Measurements from ENCODE around the gene CLDN17. TPM values are rescaled to one million over a fixed set of nuclear protein-coding genes. Genes with fewer than 3 reads are reported as not detected.

The CLDN17 gene
- total RNA-seq, 1 donor: not detected

DNA sequence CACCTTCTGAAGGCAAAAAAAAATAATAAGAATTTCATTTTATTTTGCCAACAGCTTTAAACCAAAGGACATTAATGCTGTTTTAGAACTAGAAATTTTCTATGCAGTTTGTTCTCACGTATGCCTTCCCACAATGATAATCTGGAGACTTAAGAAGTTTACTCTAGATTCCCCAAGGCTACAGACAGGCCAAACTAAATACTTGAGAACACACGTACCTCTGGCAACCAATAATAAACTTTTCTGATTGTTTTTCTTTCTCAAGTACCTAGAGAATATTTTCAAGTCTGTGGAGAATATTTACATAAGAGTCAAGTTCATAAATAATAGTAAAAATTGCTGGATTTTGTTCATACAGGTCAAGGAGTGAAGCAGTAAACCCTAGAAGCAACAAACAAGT is 33.4 kb upstream of the CLDN17 start:
- no peak overlapping the region for H3K4me3 ChIP-seq (ENCODE audit: low read depth, low read length)
- TF ChIP-seq, protein P1, sequence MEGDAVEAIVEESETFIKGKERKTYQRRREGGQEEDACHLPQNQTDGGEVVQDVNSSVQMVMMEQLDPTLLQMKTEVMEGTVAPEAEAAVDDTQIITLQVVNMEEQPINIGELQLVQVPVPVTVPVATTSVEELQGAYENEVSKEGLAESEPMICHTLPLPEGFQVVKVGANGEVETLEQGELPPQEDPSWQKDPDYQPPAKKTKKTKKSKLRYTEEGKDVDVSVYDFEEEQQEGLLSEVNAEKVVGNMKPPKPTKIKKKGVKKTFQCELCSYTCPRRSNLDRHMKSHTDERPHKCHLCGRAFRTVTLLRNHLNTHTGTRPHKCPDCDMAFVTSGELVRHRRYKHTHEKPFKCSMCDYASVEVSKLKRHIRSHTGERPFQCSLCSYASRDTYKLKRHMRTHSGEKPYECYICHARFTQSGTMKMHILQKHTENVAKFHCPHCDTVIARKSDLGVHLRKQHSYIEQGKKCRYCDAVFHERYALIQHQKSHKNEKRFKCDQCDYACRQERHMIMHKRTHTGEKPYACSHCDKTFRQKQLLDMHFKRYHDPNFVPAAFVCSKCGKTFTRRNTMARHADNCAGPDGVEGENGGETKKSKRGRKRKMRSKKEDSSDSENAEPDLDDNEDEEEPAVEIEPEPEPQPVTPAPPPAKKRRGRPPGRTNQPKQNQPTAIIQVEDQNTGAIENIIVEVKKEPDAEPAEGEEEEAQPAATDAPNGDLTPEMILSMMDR (IDR thresholded peaks at IDR 0.05; ENCODE audit: insufficient read depth, low read length): no peak
- DNase-seq (ENCODE audit: low read depth): no peak

GRCh38 chr21:30194701-30195299 is 28.2 kb upstream of the CLDN17 start:
- peak; percentile 10 for DNase-seq (ENCODE audit: low read depth)
- no peak overlapping the region for H3K4me3 ChIP-seq (ENCODE audit: low read depth, low read length)
- TF ChIP-seq, protein P1 (IDR thresholded peaks at IDR 0.05; ENCODE audit: insufficient read depth, low read length): peak; percentile 20

DNA sequence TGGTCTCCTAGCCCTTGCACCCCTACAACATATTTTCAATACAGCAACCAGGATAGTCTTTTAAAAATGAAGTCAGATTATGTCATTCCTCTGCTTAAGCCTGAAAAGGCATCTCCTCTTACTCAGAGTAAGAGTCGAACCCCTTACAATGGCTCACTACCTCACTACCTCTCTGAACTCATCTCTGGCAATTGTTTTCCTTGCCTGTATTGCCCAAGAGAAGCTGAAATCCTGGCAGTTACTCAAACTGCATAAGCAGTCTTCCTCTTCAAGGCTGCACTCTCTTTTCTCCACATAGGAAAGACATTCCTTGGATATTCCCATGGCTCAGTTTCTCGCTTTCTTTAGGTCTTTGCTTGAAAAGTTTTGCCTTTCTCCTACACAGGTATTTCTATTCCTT is 26.6 kb upstream of the CLDN17 start:
- TF ChIP-seq, protein P1 (IDR thresholded peaks at IDR 0.05; ENCODE audit: insufficient read depth, low read length): no peak
- DNase-seq (ENCODE audit: low read depth): no peak
- no peak overlapping the region for H3K4me3 ChIP-seq (ENCODE audit: low read depth, low read length)

DNA sequence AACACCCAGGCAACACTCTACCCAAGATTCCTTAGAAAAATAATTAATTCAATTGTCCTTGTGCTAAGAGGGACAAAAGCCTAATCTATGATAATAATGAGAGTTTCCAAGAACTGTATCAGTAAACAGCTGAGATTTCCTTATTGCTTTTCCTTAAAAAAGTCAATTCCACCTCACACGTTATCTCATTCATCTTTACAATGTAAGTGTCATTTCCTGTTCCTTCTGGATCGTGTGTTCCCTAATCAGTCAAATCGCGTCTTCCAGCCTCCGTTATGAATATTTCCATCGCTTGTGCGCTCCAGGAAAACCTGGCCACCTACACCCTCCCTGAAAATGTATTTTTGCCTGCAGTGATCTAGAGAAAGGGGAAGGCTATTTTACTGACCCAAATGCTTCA is 23.9 kb upstream of the CLDN17 start:
- TF ChIP-seq, protein P1 (IDR thresholded peaks at IDR 0.05; ENCODE audit: insufficient read depth, low read length): no peak
- no peak overlapping the region for H3K4me3 ChIP-seq (ENCODE audit: low read depth, low read length)
- no peak for DNase-seq (ENCODE audit: low read depth)

DNA sequence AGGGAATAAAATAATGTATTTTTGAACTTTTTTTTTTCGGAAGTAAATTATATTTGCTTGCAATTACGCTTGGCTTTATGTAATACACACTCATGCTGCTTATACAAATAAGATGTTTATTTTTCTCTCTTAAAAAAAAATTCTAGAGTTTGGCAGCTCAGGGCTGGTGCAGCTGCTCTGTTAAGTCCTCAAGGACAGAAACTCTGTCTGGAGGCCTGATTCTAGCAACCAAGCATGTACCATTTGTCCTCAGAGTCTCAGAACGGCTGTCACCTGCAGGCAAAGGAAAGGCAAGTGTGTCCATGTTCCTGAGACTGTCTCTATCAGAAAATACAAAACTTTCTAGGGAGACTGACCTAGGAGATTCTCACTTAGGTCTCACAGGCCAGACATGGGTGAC is 23.2 kb upstream of the CLDN17 start:
- no peak for DNase-seq (ENCODE audit: low read depth)
- TF ChIP-seq, protein P1 (IDR thresholded peaks at IDR 0.05; ENCODE audit: insufficient read depth, low read length): no peak
- no peak overlapping the region for H3K4me3 ChIP-seq (ENCODE audit: low read depth, low read length)

DNA sequence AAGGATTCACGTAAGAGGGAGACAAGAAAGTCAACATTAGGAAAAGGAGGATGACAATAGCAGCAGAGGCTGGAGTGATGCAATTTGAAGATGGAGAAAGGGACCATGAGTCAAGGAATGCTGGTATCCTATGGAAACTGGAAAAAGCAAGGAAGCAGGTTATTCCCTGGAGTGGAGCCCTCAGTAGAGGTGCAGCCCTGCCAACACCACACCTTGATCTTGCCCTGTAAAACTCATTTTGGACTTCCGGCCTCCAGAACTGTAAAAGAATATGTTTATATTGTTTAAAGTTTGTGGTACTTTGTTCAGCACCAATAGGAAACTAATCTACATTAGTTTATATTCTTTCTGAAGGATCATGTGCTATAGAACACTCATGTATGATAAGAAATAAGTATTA is 19.6 kb upstream of the CLDN17 start:
- no peak overlapping the region for H3K4me3 ChIP-seq (ENCODE audit: low read depth, low read length)
- TF ChIP-seq, protein P1 (IDR thresholded peaks at IDR 0.05; ENCODE audit: insufficient read depth, low read length): no peak
- DNase-seq (ENCODE audit: low read depth): no peak

GRCh38 chr21:30168086-30168485 is 1.5 kb upstream of the CLDN17 start:
- DNase-seq (ENCODE audit: low read depth): no peak
- TF ChIP-seq, protein P1 (IDR thresholded peaks at IDR 0.05; ENCODE audit: insufficient read depth, low read length): no peak

More at GRCh38 chr21:30168086-30168485, 1.5 kb upstream of the CLDN17 start:
- no peak overlapping the region for H3K4me3 ChIP-seq (ENCODE audit: low read depth, low read length)
